SK-N-SH (cell line): ENCODE results near the gene LYPD5. TPM values are rescaled to one million over a fixed set of nuclear protein-coding genes. Genes with fewer than 3 reads are reported as not detected.

Source experiments
- CTCF ChIA-PET: fragments of 300-600, 350-600 bp; formaldehyde crosslinking; extraction: SDS; loops from one replicate; lab custom pipeline; 2021; lab: Yijun Ruan, JAX
- POLR2A ChIA-PET: fragments of 350-600 bp; sonication (Branson Sonifier 250); formaldehyde crosslinking; extraction: SDS; loops from one replicate; lab custom pipeline; 2020; ENCODE audit warnings: antibody characterized with exemption, inconsistent platforms; lab: Yijun Ruan, JAX
- DNase-seq: peaks from one replicate; pipeline ENCODE4 v3.0.0; 2012
- H2AFZ ChIP-seq: fragments of 200-600 bp; sonication (generic); 2 replicates; pipeline ENCODE4 v1.8.1; 2016; ENCODE audit warnings: antibody characterized with exemption, mild to moderate bottlenecking, low read depth
- H3F3A ChIP-seq: fragments of 200-600 bp; sonication (generic); replicated peaks from 2 replicates; pipeline ENCODE3; 2016; ENCODE audit warnings: antibody characterized with exemption, mild to moderate bottlenecking; ENCODE audit not compliant: insufficient read depth
- H3K27ac ChIP-seq, 2 experiments: fragments of 200-500 bp in 1 of 2; fragments of 200-600 bp in 1 of 2; sonication (Bioruptor generic) in 1 of 2; sonication (generic), shearing (Covaris generic) in 1 of 2; 2 replicates each; pipeline versions ENCODE4 v1.5.1 to v1.6.1; 2014 to 2016; ENCODE audit warnings: low read depth in 2 of 2, inconsistent platforms in 1 of 2, low read length in 1 of 2, mild to moderate bottlenecking in 1 of 2, mixed read lengths in 1 of 2
- H3K27me3 ChIP-seq: fragments of 200-600 bp; sonication (generic), shearing (Covaris generic); 2 replicates; pipeline ENCODE4 v1.6.1; 2016; ENCODE audit warnings: mixed run types; ENCODE audit not compliant: insufficient read depth
- H3K36me3 ChIP-seq, 2 experiments: fragments of 200-500 bp in 1 of 2; fragments of 200-600 bp in 1 of 2; sonication (Bioruptor generic) in 1 of 2; sonication (generic) in 1 of 2; replicated peaks in 1 of 2; 2 replicates each; pipeline versions ENCODE3 to v1.5.1; 2014 to 2016; ENCODE audit warnings: low read length in 1 of 2, mild to moderate bottlenecking in 1 of 2; ENCODE audit not compliant: insufficient read depth in 2 of 2, control insufficient read depth in 1 of 2
- H3K4me1 ChIP-seq, 2 experiments: fragments of 200-500 bp in 1 of 2; fragments of 200-600 bp in 1 of 2; sonication (Bioruptor generic) in 1 of 2; sonication (generic), shearing (Covaris generic) in 1 of 2; 2 replicates each; pipeline versions ENCODE4 v1.5.1 to v1.6.1; 2014 to 2016; ENCODE audit warnings: low read depth in 1 of 2, low read length in 1 of 2, mixed run types in 1 of 2; ENCODE audit not compliant: insufficient read depth in 2 of 2, control insufficient read depth in 1 of 2
- H3K4me2 ChIP-seq: fragments of 200-600 bp; sonication (generic), shearing (Covaris generic); 2 replicates; pipeline ENCODE4 v1.6.1; 2017; ENCODE audit warnings: mixed run types
- H3K4me3 ChIP-seq, 2 experiments: fragments of 200-500 bp in 1 of 2; fragments of 200-600 bp in 1 of 2; sonication (Bioruptor generic) in 1 of 2; sonication (generic), shearing (Covaris generic) in 1 of 2; 2 replicates each; pipeline versions ENCODE4 v1.5.1 to v1.8.1; 2014 to 2016; ENCODE audit warnings: low read depth in 2 of 2, inconsistent platforms in 1 of 2, low read length in 1 of 2, mild to moderate bottlenecking in 1 of 2, mixed read lengths in 1 of 2, moderate library complexity in 1 of 2
- H3K79me2 ChIP-seq: fragments of 200-600 bp; sonication (generic); 2 replicates; pipeline ENCODE4 v1.8.1; 2017; ENCODE audit warnings: mild to moderate bottlenecking; ENCODE audit not compliant: insufficient read depth
- H3K9ac ChIP-seq: fragments of 200-600 bp; sonication (generic); 2 replicates; pipeline ENCODE4 v1.6.1; 2017; ENCODE audit warnings: mixed run types
- H3K9me2 ChIP-seq: fragments of 200-600 bp; sonication (generic); 2 replicates; pipeline ENCODE4 v1.6.1; 2017; ENCODE audit warnings: mixed run types
- H3K9me3 ChIP-seq: fragments of 200-600 bp; sonication (generic); 2 replicates; pipeline ENCODE4 v1.6.1; 2017; ENCODE audit warnings: mixed run types, mild to moderate bottlenecking, moderate library complexity
- H4K20me1 ChIP-seq: fragments of 200-600 bp; sonication (generic); 2 replicates; pipeline ENCODE4 v1.6.1; 2017; ENCODE audit warnings: mild to moderate bottlenecking, mixed run types; ENCODE audit not compliant: insufficient read depth
- CHD2 ChIP-seq: fragments of 150-350 bp; IDR thresholded peaks from 2 replicates; pipeline ENCODE4 v1.6.1; 2018; ENCODE audit warnings: low read length; ENCODE audit not compliant: partially characterized antibody
- CTCF ChIP-seq: fragments of 200-600 bp; sonication (generic); IDR thresholded peaks from 2 replicates; pipeline ENCODE4 v1.6.1; 2017; ENCODE audit warnings: antibody characterized with exemption, mild to moderate bottlenecking, moderate library complexity
- ELF1 ChIP-seq: IDR thresholded peaks from 2 replicates; pipeline ENCODE4 v1.4.0; 2012
- EZH2phosphoT487 ChIP-seq: fragments of 200-600 bp; sonication (generic); IDR thresholded peaks from 2 replicates; pipeline ENCODE4 v1.6.1; 2017; ENCODE audit warnings: low read depth, mixed run types, mild to moderate bottlenecking, antibody characterized with exemption, moderate library complexity, borderline replicate concordance
- FOSL2 ChIP-seq: IDR thresholded peaks from 2 replicates; pipeline ENCODE4 v1.4.0; 2012; ENCODE audit warnings: low read depth, mild to moderate bottlenecking, moderate library complexity, borderline replicate concordance
- FOXJ3 ChIP-seq: sonication (generic); formaldehyde crosslinking; IDR thresholded peaks from 2 replicates; pipeline ENCODE4 v1.5.1; 2020; ENCODE audit warnings: mild to moderate bottlenecking, missing genetic modification reagents
- FOXM1 ChIP-seq: IDR thresholded peaks from 2 replicates; pipeline ENCODE4 v1.4.0; 2012; ENCODE audit warnings: low read depth, mild to moderate bottlenecking
- GABPA ChIP-seq: IDR thresholded peaks from 2 replicates; pipeline ENCODE4 v1.4.0; 2012; ENCODE audit warnings: low read depth, mild to moderate bottlenecking
- JUND ChIP-seq: IDR thresholded peaks from 2 replicates; pipeline ENCODE4 v1.4.0; 2012
- MXI1 ChIP-seq: IDR thresholded peaks from 2 replicates; pipeline ENCODE4 v1.6.1; 2012; ENCODE audit warnings: mild to moderate bottlenecking, low read depth, low read length, improper control_type of control experiment
- NRF1 ChIP-seq: IDR thresholded peaks from 2 replicates; pipeline ENCODE4 v1.6.1; 2012; ENCODE audit warnings: low read depth, mild to moderate bottlenecking, low read length
- POLR2AphosphoS5 ChIP-seq: IDR thresholded peaks from 2 replicates; pipeline ENCODE4 v1.6.1; 2012; ENCODE audit warnings: low read depth, low read length
- RCOR1 ChIP-seq: fragments of 150-350 bp; IDR thresholded peaks from 2 replicates; pipeline ENCODE4 v1.6.1; 2017; ENCODE audit warnings: antibody characterized with exemption, low read length
- SMC3 ChIP-seq: IDR thresholded peaks from 2 replicates; pipeline ENCODE4 v1.6.1; 2012; ENCODE audit warnings: low read depth, low read length, improper control_type of control experiment
- TAF1 ChIP-seq: IDR thresholded peaks from 2 replicates; pipeline ENCODE4 v1.6.1; 2012; ENCODE audit warnings: low read depth, mild to moderate bottlenecking, low read length, moderate library complexity, borderline replicate concordance
- TCF12 ChIP-seq: IDR thresholded peaks from 2 replicates; pipeline ENCODE4 v1.4.0; 2012
- USF1 ChIP-seq: IDR thresholded peaks from 2 replicates; pipeline ENCODE4 v1.4.0; 2012; ENCODE audit warnings: low read depth, borderline replicate concordance
- WGBS: methylation state at CpG from one replicate; pipeline ENCODE4 v1.1.6; 2017; ENCODE audit warnings: low lambda C conversion rate; 5-methylcytosine and 5-hydroxymethylcytosine counted together
- polyA plus RNA-seq, 3 experiments: library from polyadenylated mRNA; depleted of rRNA; stranded (reverse); fragments of >200 nt; gene quantifications; 2 replicates each; pipeline ENCODE4 v1.2.3, GENCODE V29; 2012
- TF ChIP-seq, protein P1 (sequence below): IDR thresholded peaks from 2 replicates; pipeline ENCODE4 v1.4.0; 2012; ENCODE audit warnings: low read depth
- TF ChIP-seq, protein P2 (sequence below): IDR thresholded peaks from 2 replicates; pipeline ENCODE4 v1.6.1; 2012; ENCODE audit warnings: mild to moderate bottlenecking, low read depth, low read length, moderate library complexity
- TF ChIP-seq, protein P3 (sequence below): IDR thresholded peaks from 2 replicates; pipeline ENCODE4 v1.4.0; 2012; ENCODE audit warnings: low read depth, borderline replicate concordance

The LYPD5 gene
- polyA plus RNA-seq, 1 of the 3 experiments (the other 2 are of a cell fraction): 0.13 TPM

DNA sequence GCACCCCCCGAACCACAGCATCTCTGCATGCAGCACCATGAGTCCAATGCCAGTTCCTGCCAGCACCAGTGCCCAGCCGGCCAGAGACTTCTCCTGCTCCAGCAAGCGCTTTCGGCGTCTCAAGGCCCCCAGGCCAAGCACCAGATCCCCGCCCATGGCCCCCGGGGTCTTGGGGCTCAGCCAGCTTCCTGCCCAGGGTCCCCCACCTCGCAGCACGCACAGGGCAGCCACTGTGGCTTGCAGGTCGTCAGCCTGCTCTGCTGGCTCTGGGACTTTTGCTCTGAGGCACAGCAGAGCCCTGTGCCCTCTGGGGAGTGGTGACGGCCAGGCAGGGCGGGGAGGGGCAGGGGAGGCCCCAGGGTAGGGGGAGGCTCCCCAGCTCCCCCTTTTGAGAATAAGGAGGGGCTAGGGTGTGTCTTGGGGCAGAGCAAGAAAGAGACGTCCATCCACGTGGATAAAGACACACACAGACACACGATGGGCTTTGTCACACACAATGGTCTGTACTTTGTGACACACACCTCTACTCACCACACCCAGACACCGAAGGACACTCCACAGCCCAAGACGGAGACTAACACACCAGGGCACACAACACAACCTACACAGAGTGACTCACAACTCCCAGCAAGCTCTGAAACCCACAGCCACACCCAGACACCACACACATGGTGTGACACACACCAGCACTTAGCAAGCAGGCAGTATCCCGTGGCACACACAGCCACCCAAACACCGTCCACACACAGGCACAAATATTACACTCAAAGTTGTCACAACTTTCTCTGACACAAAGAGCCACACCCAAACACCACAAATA is 21.3 kb downstream of the LYPD5 start, which contains the start of gene KCNN4:
KCNN4 (minus strand) TSS at position 268 of the 820 bp plus-strand sequence; CDS start at position 156, 112 bp downstream.
- Histone ChIP-seq H3K9me3 (no peaks in the 10 kb centered on the region), H3K27ac (no peak within 1 kb of the TSS), H3K79me2 (no peaks in the 10 kb centered on the region), H3K4me3 (peak within 1 kb of the TSS; percentile 16 to 46; a peak in 2 of 4 replicates), H3F3A (peaks cover 13% of the 10 kb centered on the region), H2AFZ (peak within 1 kb of the TSS; percentile 51; the same call in 1 of the 2 replicates), H4K20me1 (no peaks in the 10 kb centered on the region), H3K4me2 (peak within 1 kb of the TSS; percentile 85), H3K27me3 (no peaks in the 10 kb centered on the region), H3K4me1 (peaks cover 11 to 31% of the 10 kb centered on the region in 2 experiments; a peak in 3 of 4 replicates), H3K9me2 (no peaks in the 10 kb centered on the region), H3K9ac (peak within 1 kb of the TSS; percentile 52), H3K36me3 (no peaks in the 10 kb centered on the region)
- 37% methylated on average over 16 of the region's 19 CpGs for WGBS
- ChIA-PET POLR2A (no interaction called here), CTCF (interaction anchor here (0.8 to 7.6 kb wide), 3 partner anchors 14 to 36 kb away, joined by 3 to 62 read pairs (median 9); no protein-coding TSS in a partner anchor)
- TF ChIP-seq, protein P1, sequence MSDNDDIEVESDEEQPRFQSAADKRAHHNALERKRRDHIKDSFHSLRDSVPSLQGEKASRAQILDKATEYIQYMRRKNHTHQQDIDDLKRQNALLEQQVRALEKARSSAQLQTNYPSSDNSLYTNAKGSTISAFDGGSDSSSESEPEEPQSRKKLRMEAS: no peak
- no peak for TF ChIP-seq MXI1
- TF ChIP-seq JUND: no peak
- no peak for TF ChIP-seq GABPA
- TF ChIP-seq FOSL2: no peak; the same call in 1 of the 2 replicates
- TF ChIP-seq RCOR1: no peak
- TF ChIP-seq POLR2AphosphoS5: no peak
- TF ChIP-seq CTCF: no peak
- TF ChIP-seq, protein P2, sequence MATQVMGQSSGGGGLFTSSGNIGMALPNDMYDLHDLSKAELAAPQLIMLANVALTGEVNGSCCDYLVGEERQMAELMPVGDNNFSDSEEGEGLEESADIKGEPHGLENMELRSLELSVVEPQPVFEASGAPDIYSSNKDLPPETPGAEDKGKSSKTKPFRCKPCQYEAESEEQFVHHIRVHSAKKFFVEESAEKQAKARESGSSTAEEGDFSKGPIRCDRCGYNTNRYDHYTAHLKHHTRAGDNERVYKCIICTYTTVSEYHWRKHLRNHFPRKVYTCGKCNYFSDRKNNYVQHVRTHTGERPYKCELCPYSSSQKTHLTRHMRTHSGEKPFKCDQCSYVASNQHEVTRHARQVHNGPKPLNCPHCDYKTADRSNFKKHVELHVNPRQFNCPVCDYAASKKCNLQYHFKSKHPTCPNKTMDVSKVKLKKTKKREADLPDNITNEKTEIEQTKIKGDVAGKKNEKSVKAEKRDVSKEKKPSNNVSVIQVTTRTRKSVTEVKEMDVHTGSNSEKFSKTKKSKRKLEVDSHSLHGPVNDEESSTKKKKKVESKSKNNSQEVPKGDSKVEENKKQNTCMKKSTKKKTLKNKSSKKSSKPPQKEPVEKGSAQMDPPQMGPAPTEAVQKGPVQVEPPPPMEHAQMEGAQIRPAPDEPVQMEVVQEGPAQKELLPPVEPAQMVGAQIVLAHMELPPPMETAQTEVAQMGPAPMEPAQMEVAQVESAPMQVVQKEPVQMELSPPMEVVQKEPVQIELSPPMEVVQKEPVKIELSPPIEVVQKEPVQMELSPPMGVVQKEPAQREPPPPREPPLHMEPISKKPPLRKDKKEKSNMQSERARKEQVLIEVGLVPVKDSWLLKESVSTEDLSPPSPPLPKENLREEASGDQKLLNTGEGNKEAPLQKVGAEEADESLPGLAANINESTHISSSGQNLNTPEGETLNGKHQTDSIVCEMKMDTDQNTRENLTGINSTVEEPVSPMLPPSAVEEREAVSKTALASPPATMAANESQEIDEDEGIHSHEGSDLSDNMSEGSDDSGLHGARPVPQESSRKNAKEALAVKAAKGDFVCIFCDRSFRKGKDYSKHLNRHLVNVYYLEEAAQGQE: no peak
- no peak for TF ChIP-seq FOXM1
- TF ChIP-seq SMC3: no peak
- TF ChIP-seq, protein P3, sequence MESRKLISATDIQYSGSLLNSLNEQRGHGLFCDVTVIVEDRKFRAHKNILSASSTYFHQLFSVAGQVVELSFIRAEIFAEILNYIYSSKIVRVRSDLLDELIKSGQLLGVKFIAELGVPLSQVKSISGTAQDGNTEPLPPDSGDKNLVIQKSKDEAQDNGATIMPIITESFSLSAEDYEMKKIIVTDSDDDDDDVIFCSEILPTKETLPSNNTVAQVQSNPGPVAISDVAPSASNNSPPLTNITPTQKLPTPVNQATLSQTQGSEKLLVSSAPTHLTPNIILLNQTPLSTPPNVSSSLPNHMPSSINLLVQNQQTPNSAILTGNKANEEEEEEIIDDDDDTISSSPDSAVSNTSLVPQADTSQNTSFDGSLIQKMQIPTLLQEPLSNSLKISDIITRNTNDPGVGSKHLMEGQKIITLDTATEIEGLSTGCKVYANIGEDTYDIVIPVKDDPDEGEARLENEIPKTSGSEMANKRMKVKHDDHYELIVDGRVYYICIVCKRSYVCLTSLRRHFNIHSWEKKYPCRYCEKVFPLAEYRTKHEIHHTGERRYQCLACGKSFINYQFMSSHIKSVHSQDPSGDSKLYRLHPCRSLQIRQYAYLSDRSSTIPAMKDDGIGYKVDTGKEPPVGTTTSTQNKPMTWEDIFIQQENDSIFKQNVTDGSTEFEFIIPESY: no peak
- no peak for TF ChIP-seq TCF12
- TF ChIP-seq CHD2: no peak
- TF ChIP-seq EZH2phosphoT487: no peak
- TF ChIP-seq TAF1: no peak
- no peak for TF ChIP-seq USF1
- TF ChIP-seq NRF1: no peak
- TF ChIP-seq FOXJ3 (CRISPR knock-in tag): no peak
- no peak for TF ChIP-seq ELF1
- DNase-seq: no peak
